Neural progenitor cell (in vitro differentiated cells): ENCODE data around the gene CARS2.

Experiments used
- CTCF ChIP-seq: fragments of 200-600 bp; sonication (generic); IDR thresholded peaks from 2 replicates; pipeline ENCODE4 v1.5.1; 2017; ENCODE audit warnings: antibody characterized with exemption, mild to moderate bottlenecking
- EZH2 ChIP-seq: fragments of 200-600 bp; sonication (generic); IDR thresholded peaks from 2 replicates; pipeline ENCODE4 v1.6.1; 2017; ENCODE audit warnings: antibody characterized with exemption, mild to moderate bottlenecking, moderate library complexity
- EZH2phosphoT487 ChIP-seq: fragments of 200-600 bp; sonication (generic); IDR thresholded peaks from 2 replicates; pipeline ENCODE4 v1.6.1; 2017; ENCODE audit warnings: antibody characterized with exemption

DNA sequence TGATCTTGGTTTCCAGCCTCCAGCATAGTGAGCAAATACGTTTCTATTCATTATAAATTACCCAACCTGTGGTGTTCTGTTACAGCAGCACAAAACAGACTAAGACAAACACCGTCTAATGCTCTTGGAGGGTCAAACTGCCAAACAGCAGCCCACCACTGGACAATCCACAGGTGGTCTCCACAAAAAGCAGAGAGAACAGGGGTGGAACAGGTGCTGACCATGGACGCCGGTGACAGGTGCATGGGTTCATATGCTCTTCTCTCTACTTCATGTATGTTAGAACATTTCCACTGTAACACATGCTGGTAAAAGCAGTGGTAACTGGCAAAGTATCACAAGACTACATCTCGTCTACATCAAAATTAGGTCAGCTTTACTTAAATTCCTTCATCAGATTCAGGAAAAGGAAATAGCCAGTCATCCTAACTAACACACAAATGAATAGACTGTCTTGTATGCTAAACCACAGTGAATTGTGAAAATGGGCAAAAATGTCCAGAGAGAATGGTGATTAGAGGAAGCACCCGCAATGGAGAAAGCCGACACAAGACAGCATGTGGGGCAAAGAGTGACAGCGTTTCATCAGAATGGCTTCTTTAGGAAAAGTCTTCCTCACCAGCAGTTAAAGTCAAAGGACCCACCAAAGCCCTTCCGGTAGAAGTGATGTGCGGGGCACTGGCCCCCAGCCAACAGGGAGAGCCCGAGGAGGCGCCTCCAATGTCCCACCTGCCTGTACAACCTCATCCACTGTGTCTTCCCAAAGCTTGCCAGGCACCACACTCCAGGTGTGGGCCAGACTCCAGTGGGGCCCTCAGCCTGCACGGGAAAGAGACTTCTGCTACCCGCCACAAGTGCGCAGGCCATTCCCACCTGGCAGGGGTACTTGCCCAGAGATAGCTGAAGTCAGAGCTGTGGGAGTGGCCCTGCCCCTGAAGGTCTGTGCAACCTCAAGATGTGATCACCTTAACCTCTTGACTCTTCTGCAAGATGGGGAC lies 6.5 kb downstream of the CARS2 start:
- TF ChIP-seq EZH2 (no peak), CTCF (no peak), EZH2phosphoT487 (no peak)
